Measurements from ENCODE around the gene PPP6R3.
A peak's percentile ranks its signal among the peaks of the same experiment; 100 is the strongest.

PPP6R3 gene

DNA sequence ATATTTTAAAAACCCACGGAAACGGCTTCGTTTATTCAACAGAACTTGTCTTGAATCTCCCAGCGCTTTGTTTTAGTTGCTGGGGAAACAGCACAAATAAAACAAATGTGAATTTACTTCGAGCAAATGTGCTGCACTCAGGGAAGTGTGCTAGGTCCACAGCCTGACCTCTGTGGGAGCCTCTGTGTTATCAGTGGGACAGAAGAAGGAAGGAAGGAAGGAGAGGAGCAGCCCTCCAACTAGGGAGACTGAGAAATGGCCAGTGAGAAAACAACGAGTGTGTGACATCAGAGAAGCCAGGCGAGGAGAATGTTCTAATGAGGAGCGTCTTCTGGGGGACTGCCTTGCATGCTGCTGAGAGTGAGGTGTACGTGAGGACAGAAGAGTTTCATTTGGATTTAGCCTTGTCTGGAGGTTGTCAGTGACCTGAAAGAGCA lies 42.7 kb downstream of the PPP6R3 start:
- TF ChIP-seq CTCF (IDR thresholded peaks at IDR 0.05; ENCODE audit: insufficient read depth, low read length, missing control alignments): no peak
- DNase-seq (ENCODE audit: low read depth, low spot score): no peak
- POLR2A ChIA-PET: no interaction called here
- H3K4me3 ChIP-seq (ENCODE audit: low read depth, low read length): no peak overlapping the region
- CTCF ChIA-PET: no interaction called here

GRCh38 chr11:68503792-68504191 lies 43.2 kb downstream of the PPP6R3 start:
- no peak for DNase-seq (ENCODE audit: low read depth, low spot score)
- POLR2A ChIA-PET: no interaction called here
- TF ChIP-seq CTCF (IDR thresholded peaks at IDR 0.05; ENCODE audit: insufficient read depth, low read length, missing control alignments): no peak
- no peak overlapping the region for H3K4me3 ChIP-seq (ENCODE audit: low read depth, low read length)
- CTCF ChIA-PET: no interaction called here

- ChIA-PET POLR2A (no interaction called here), CTCF (interaction anchor here (0.6 kb wide), 1 partner anchor 36 kb away, joined by 3 read pairs; no protein-coding TSS in a partner anchor)
- no peak for TF ChIP-seq CTCF (IDR thresholded peaks at IDR 0.05; ENCODE audit: insufficient read depth, low read length, missing control alignments)
- no peak for DNase-seq (ENCODE audit: low read depth, low spot score)
- H3K4me3 ChIP-seq (ENCODE audit: low read depth, low read length): no peak overlapping the region
These were observed 44.0 kb downstream of the PPP6R3 start for GRCh38 chr11:68504432-68505066.

GRCh38 chr11:68505596-68505995 lies 45.0 kb downstream of the PPP6R3 start:
- POLR2A ChIA-PET: no interaction called here
- TF ChIP-seq CTCF (IDR thresholded peaks at IDR 0.05; ENCODE audit: insufficient read depth, low read length, missing control alignments): no peak
- CTCF ChIA-PET: interaction anchor here (1.2 kb wide), 1 partner anchor 17 kb away, joined by 3 read pairs; no protein-coding TSS in a partner anchor
- DNase-seq (ENCODE audit: low read depth, low spot score): peak; percentile 12
- no peak overlapping the region for H3K4me3 ChIP-seq (ENCODE audit: low read depth, low read length)

GRCh38 chr11:68506908-68507307 lies 46.4 kb downstream of the PPP6R3 start:
- DNase-seq (ENCODE audit: low read depth, low spot score): no peak
- no peak overlapping the region for H3K4me3 ChIP-seq (ENCODE audit: low read depth, low read length)
- ChIA-PET CTCF (interaction anchor here (0.6 to 1.2 kb wide), 3 partner anchors 11 to 1051 kb away, joined by 3 read pairs; no protein-coding TSS in a partner anchor), POLR2A (interaction anchor here (0.6 kb wide), 1 partner anchor 137 kb away, joined by 3 read pairs; no protein-coding TSS in a partner anchor)
- TF ChIP-seq CTCF (IDR thresholded peaks at IDR 0.05; ENCODE audit: insufficient read depth, low read length, missing control alignments): no peak

DNA sequence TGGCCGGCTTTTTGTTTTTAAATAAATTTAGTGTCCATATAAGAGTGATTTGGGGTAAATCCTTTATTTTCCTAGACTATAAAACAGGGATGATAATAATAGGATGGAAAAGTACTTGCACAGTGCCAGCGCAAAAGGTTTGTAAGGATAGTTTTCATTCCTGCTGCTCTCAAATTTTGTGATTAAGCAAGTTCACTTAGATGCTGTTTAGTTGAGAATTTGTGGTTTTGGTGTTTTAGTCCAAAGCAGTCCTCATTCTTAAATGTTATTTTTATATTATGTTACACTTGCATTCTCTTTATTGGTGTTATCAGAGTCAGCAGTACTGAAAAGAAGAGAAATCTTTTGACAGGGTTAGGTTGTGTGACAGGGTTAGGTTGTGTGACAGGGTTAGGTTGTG lies 47.9 kb downstream of the PPP6R3 start:
- POLR2A ChIA-PET: no interaction called here
- no peak for TF ChIP-seq CTCF (IDR thresholded peaks at IDR 0.05; ENCODE audit: insufficient read depth, low read length, missing control alignments)
- CTCF ChIA-PET: interaction anchor here (2.6 kb wide), 1 partner anchor 14 kb away, joined by 10 read pairs; no protein-coding TSS in a partner anchor
- H3K4me3 ChIP-seq (ENCODE audit: low read depth, low read length): no peak overlapping the region
- peak; percentile 21 for DNase-seq (ENCODE audit: low read depth, low spot score)
